ENCODE results near the gene MYCBPAP.

The MYCBPAP gene

DNA sequence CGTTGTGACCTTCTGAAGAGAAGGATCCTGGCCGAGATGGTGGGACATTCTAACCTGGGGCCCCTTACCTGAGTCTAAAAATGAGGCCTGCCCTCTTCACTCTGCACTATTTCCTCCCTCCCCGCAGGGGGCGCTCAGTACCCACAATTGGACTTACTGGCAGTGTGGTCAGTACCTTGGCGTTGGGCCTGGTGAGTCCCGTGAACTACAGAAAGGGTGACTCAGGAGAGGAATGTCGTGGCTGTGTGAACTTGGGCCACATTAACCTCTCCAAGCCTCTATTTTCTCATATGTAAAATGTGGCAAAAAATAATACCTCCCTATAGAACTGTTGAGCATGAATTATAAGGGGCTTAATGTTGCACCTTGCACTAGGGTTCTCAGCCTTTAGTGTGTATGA is 25.7 kb upstream of the MYCBPAP start:
- in situ Hi-C loops (cut with MboI; ENCODE audit: low pct_unique_long_range_greater_than_20kb, low sequenced_read_pairs), result no loop called here
- peak; percentile 73 for DNase-seq

DNA sequence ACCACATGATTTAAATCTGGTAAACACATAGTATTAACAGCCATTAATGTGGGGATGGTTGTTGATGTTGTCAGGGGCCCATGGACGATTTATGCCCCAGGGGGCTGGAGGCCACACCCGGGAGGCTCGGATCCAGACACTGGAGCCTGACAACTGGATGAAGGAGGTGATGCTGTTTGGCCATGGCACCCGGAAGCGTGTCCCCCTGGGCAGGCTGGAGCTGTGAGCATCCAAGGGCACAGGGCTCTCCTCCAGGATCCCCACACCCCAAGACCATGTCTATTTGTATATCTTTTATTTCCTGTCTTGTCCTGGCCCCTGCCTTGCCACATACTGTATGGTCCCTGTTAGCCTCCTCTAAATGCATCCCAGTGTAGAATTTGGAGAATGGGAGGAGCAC is 25.0 kb upstream of the MYCBPAP start:
- no peak for DNase-seq
- in situ Hi-C loops (cut with MboI; ENCODE audit: low pct_unique_long_range_greater_than_20kb, low sequenced_read_pairs), result no loop called here

DNA sequence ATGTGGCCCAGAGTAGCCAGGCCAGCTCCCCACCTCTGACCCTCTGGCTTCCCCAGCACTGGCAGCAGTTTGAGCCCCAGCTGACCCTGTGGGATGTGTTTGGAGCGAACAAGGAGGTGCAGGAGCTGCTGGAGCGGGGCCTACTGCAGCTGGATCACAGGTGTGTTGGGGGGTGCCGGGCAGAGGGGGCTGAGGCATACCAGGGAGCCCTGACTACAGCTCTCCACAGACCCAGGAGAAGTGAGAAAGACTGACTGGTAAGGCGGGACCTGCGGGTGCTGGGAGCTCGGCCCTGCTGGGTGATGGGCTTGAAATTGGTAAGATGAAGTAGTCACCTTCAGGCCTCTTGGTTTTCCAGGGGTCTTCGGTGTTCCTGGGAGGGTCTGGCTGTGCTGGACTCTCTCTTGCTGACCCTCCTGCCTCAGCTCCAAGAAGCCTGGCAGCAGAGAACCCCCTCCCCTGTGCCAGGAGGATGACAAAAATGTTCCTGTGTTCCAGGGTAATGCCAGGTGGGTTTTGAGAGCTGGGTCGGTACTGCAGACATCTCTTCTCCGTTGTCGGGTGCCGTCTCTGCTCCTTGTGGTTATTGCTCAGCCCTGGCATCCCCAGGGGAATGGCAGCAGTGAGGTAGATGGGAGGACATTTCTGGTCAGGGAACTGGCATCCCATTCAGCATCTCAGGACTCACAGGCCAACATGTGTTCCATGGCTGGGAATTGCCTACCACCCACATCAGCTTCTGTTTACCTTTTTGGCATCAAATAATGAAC is 23.7 kb upstream of the MYCBPAP start:
- in situ Hi-C loops (cut with MboI; ENCODE audit: low pct_unique_long_range_greater_than_20kb, low sequenced_read_pairs), result no loop called here

GRCh38 chr17:50487213-50488096 is 20.8 kb upstream of the MYCBPAP start:
- DNase-seq, result no peak
- in situ Hi-C loops (cut with MboI; ENCODE audit: low pct_unique_long_range_greater_than_20kb, low sequenced_read_pairs), result no loop called here

More for the DNA sequence above, 23.7 kb upstream of the MYCBPAP start:
- DNase-seq, result no peak

DNA sequence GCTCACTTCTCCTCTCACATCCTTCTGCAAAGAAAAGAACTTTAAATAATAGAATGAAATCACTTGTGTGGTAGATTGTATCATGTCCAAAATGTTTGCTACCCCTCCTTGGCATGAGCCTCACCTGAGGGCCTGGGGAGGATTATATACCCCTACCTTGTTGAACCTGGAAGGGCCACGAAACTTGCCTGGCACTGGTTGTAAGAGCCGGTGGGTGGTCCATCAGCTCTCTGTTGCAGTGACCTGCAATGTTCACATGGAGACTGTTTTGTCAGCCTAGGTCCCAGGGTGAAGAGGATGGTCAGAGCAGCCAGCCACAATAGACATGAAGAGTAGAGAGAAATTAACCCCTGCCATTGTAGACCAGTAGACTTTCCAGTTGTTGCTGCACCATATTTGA is 19.4 kb upstream of the MYCBPAP start:
- in situ Hi-C loops (cut with MboI; ENCODE audit: low pct_unique_long_range_greater_than_20kb, low sequenced_read_pairs), result no loop called here
- no peak for DNase-seq

- in situ Hi-C loops (cut with MboI; ENCODE audit: low pct_unique_long_range_greater_than_20kb, low sequenced_read_pairs), result no loop called here
- DNase-seq, result no peak
Observed at GRCh38 chr17:50491505-50491904, 16.7 kb upstream of the MYCBPAP start.

- in situ Hi-C loops (cut with MboI; ENCODE audit: low pct_unique_long_range_greater_than_20kb, low sequenced_read_pairs), result no loop called here
- no peak for DNase-seq
Observed at GRCh38 chr17:50492214-50492613, 16.0 kb upstream of the MYCBPAP start.

DNA sequence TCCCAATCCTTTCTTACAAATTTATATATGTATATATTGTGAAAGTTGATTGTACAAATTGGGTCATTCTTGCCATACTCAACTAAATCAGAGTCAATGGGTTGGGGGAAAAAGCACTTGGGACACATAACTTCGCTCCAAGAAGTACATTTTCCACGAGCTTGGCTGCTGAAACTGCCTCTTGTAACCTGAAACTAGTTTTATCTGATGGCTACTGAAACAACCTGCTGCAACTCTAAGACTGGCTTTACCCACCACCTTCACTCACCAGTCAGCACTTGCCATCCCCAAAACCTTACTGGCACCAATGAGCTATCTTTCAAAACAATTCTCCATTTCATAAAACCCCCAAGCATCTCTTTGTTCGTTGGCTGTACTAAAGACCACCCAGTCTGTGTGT is 14.5 kb upstream of the MYCBPAP start:
- no peak for DNase-seq
- in situ Hi-C loops (cut with MboI; ENCODE audit: low pct_unique_long_range_greater_than_20kb, low sequenced_read_pairs), result no loop called here

- DNase-seq, result no peak
- in situ Hi-C loops (cut with MboI; ENCODE audit: low pct_unique_long_range_greater_than_20kb, low sequenced_read_pairs), result no loop called here
Observed at GRCh38 chr17:50495217-50495823, 12.9 kb upstream of the MYCBPAP start.

DNA sequence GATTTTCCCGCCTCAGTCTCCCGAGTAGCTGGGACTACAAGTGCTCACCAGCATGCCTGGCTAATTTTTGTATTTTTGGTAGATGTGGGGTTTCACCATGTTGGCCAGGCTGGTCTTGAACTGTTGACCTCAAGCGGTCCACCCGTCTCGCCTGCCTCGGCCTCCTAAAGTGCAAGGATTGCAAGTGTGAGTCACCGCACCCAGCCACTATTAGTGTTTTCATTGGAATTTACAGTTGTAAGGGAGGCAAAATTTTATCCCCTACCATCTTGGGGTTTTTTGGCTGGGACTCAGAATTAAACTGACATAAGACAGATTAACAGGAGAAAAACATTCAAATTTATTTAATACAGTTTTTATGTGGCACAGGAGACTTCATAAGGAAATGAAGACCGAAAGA is 12.3 kb upstream of the MYCBPAP start:
- in situ Hi-C loops (cut with MboI; ENCODE audit: low pct_unique_long_range_greater_than_20kb, low sequenced_read_pairs), result no loop called here

GRCh38 chr17:50498021-50498874 is 10.0 kb upstream of the MYCBPAP start:
- DNase-seq, result no peak
- in situ Hi-C loops (cut with MboI; ENCODE audit: low pct_unique_long_range_greater_than_20kb, low sequenced_read_pairs), result no loop called here

More for the DNA sequence above, 12.3 kb upstream of the MYCBPAP start:
- DNase-seq, result no peak

GRCh38 chr17:50499270-50499669 is 9.0 kb upstream of the MYCBPAP start:
- in situ Hi-C loops (cut with MboI; ENCODE audit: low pct_unique_long_range_greater_than_20kb, low sequenced_read_pairs), result no loop called here
- no peak for DNase-seq

GRCh38 chr17:50499721-50500120 is 8.5 kb upstream of the MYCBPAP start:
- no peak for DNase-seq
- in situ Hi-C loops (cut with MboI; ENCODE audit: low pct_unique_long_range_greater_than_20kb, low sequenced_read_pairs), result no loop called here

DNA sequence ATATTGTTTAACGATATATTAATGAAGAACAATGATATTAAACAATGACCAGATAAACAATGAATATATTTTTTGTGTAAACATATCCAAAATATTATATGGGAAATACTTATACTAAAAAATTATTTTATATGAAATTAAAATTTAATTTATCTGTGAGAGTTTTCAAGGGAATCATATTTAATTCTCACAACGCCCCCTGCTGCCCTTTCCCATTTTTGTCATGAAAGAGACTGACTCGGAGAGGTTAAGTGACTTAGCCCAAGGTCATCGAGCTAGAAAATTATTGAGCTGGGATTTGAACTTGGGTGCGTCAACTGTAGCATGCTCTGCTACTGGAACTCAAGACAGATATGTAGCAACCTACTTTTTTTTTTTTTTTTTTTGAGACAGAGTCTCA is 7.2 kb upstream of the MYCBPAP start:
- in situ Hi-C loops (cut with MboI; ENCODE audit: low pct_unique_long_range_greater_than_20kb, low sequenced_read_pairs), result no loop called here
- DNase-seq, result peak; percentile 19

DNA sequence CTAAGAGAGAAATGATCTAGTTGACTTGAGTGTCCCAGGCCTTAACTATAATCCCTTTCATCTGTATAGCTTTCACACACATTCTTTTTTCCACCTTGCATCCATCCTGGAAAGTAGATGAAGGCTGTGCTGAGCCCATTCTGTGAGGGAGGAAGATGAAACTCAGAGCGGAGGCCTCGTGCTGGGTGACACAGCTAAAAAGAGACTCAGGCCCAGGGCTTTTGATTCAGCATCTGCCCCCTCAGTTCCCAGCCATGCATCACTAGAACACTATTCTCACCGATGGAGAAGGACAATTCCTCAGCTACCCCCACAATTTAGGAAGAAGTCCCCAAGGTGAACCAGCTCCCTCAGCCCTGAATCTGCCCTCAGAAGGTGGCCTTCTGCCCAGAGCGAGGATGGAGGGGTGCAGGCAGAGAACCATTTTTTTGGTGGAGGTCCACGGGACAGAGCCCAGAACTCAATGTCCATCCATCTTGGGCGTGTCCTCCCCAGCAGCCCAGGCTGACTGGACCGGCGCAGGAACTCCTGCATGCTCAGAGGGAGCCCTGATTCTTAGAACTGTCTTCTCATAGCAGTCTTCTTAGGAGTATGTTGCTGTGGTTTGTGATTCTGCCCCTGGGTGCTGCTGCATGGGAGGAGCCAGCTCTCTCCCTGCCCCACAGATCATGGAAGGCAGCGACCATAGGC is 5.8 kb upstream of the MYCBPAP start:
- in situ Hi-C loops (cut with MboI; ENCODE audit: low pct_unique_long_range_greater_than_20kb, low sequenced_read_pairs), result no loop called here
- no peak for DNase-seq

- in situ Hi-C loops (cut with MboI; ENCODE audit: low pct_unique_long_range_greater_than_20kb, low sequenced_read_pairs), result no loop called here
- no peak for DNase-seq
Observed at GRCh38 chr17:50505591-50506130, 2.6 kb upstream of the MYCBPAP start.

- in situ Hi-C loops (cut with MboI; ENCODE audit: low pct_unique_long_range_greater_than_20kb, low sequenced_read_pairs), result no loop called here
- DNase-seq, result no peak
Observed at GRCh38 chr17:50506298-50506697, 1.9 kb upstream of the MYCBPAP start.

All from KBM-7 (cell line).